DND-41 (cell line): ENCODE data around the gene SLC7A11.

Experiments
- CTCF ChIP-seq: IDR thresholded peaks from 2 replicates; pipeline ENCODE4 v1.5.1; 2012; ENCODE audit warnings: borderline replicate concordance, low read length, moderate library complexity, mild to moderate bottlenecking; ENCODE audit not compliant: poor library complexity, severe bottlenecking; ENCODE audit errors: extremely low read depth
- EZH2 ChIP-seq: IDR thresholded peaks from 3 replicates; pipeline ENCODE4 v1.6.1; 2012; ENCODE audit warnings: borderline replicate concordance, low read depth, mild to moderate bottlenecking, moderate library complexity, low read length, inconsistent platforms; ENCODE audit not compliant: severe bottlenecking

- TF ChIP-seq CTCF (no peak), EZH2 (no peak)
Observed at GRCh38 chr4:138236037-138236436, 6.1 kb downstream of the SLC7A11 start.
